ENCODE data around the gene ZNF724.
A peak's percentile ranks its signal among the peaks of the same experiment; 100 is the strongest.
"Not testable (repeated sequence)": the region's sequence is repeated elsewhere in the genome, so short reads cannot be mapped to it uniquely, and the experiment has no call there.

The ZNF724 gene

GRCh38 chr19:23249911-23250649, at the start of gene ZNF724:
ZNF724 (minus strand) TSS chr19:23250394; CDS start chr19:23250242, 152 bp downstream.
- H3K27ac ChIP-seq (ENCODE audit: low read depth, low read length), result peak within 1 kb of the TSS; percentile 92
- H3K27me3 ChIP-seq (ENCODE audit: low read length), result no peaks in the 10 kb centered on the region
- H3K9me2 ChIP-seq (replicated peaks; ENCODE audit: insufficient read depth, low read length), result no peaks in the 10 kb centered on the region
- peak within 1 kb of the TSS; percentile 99 for H3K4me2 ChIP-seq (ENCODE audit: low read depth, low read length, poor library complexity, severe bottlenecking)
- H3K9me3 ChIP-seq (ENCODE audit: insufficient read depth, low read length), result no peaks in the 10 kb centered on the region
- peaks cover 48% of the 10 kb centered on the region for H3K79me2 ChIP-seq (ENCODE audit: insufficient read depth, low read length)
- peak within 1 kb of the TSS; percentile 99 for H3K4me3 ChIP-seq (ENCODE audit: insufficient read depth, low read length, poor library complexity, severe bottlenecking)
- H3K9ac ChIP-seq (ENCODE audit: low read length), result peak within 1 kb of the TSS; percentile 85
- H3K36me3 ChIP-seq (ENCODE audit: low read length), result peaks cover 28% of the 10 kb centered on the region
- no peaks in the 10 kb centered on the region for H4K20me1 ChIP-seq (ENCODE audit: low read depth, low read length)
- peaks cover 17% of the 10 kb centered on the region; the same call in 1 of the 2 replicates for H3F3A ChIP-seq (ENCODE audit: insufficient read depth)
- peak within 1 kb of the TSS; percentile 37 for H2AFZ ChIP-seq (ENCODE audit: low read depth, low read length, severe bottlenecking)
- TF ChIP-seq CTCF (IDR thresholded peaks at IDR 0.05; ENCODE audit: insufficient read depth, low read length, poor library complexity, severe bottlenecking), result no peak
- no peak for TF ChIP-seq EZH2phosphoT487 (conservative IDR thresholded peaks at IDR 0.05; ENCODE audit: low read length)

GRCh38 chr19:23294141-23294540, 43.9 kb upstream of the ZNF724 start:
- H3K9me3 ChIP-seq (ENCODE audit: insufficient read depth, low read length), result no peaks in the 10 kb centered on the region; the same call in 1 of the 2 replicates
- no peak for TF ChIP-seq EZH2phosphoT487 (conservative IDR thresholded peaks at IDR 0.05; ENCODE audit: low read length)

GRCh38 chr19:23289966-23290365, 39.8 kb upstream of the ZNF724 start:
- not testable (repeated sequence) for H3K79me2 ChIP-seq (ENCODE audit: insufficient read depth, low read length); H3K27me3 ChIP-seq (ENCODE audit: low read length); H3K4me3 ChIP-seq (ENCODE audit: insufficient read depth, low read length, poor library complexity, severe bottlenecking); H3F3A ChIP-seq (ENCODE audit: insufficient read depth); H3K4me2 ChIP-seq (ENCODE audit: low read depth, low read length, poor library complexity, severe bottlenecking); H3K9me2 ChIP-seq (replicated peaks; ENCODE audit: insufficient read depth, low read length); H3K36me3 ChIP-seq (ENCODE audit: low read length); H3K9ac ChIP-seq (ENCODE audit: low read length); H3K27ac ChIP-seq (ENCODE audit: low read depth, low read length); H3K9me3 ChIP-seq (ENCODE audit: insufficient read depth, low read length); H2AFZ ChIP-seq (ENCODE audit: low read depth, low read length, severe bottlenecking); H4K20me1 ChIP-seq (ENCODE audit: low read depth, low read length)

More at GRCh38 chr19:23294141-23294540, 43.9 kb upstream of the ZNF724 start:
- H3K9me2 ChIP-seq (replicated peaks; ENCODE audit: insufficient read depth, low read length), result no peaks in the 10 kb centered on the region
- H3K4me3 ChIP-seq (ENCODE audit: insufficient read depth, low read length, poor library complexity, severe bottlenecking), result no peak overlapping the region
- no peak overlapping the region for H3K4me2 ChIP-seq (ENCODE audit: low read depth, low read length, poor library complexity, severe bottlenecking)
- no peak overlapping the region for H3K9ac ChIP-seq (ENCODE audit: low read length)
- H3K27ac ChIP-seq (ENCODE audit: low read depth, low read length), result no peak overlapping the region
- H2AFZ ChIP-seq (ENCODE audit: low read depth, low read length, severe bottlenecking), result no peak overlapping the region
- no peaks in the 10 kb centered on the region for H3K79me2 ChIP-seq (ENCODE audit: insufficient read depth, low read length)
- H4K20me1 ChIP-seq (ENCODE audit: low read depth, low read length), result no peaks in the 10 kb centered on the region
- no peaks in the 10 kb centered on the region; the same call in 1 of the 2 replicates for H3F3A ChIP-seq (ENCODE audit: insufficient read depth)
- H3K36me3 ChIP-seq (ENCODE audit: low read length), result no peaks in the 10 kb centered on the region
- no peaks in the 10 kb centered on the region for H3K27me3 ChIP-seq (ENCODE audit: low read length)

- Histone ChIP-seq H4K20me1 (ENCODE audit: low read depth, low read length) (no peaks in the 10 kb centered on the region), H3K79me2 (ENCODE audit: insufficient read depth, low read length) (no peaks in the 10 kb centered on the region), H3K9ac (ENCODE audit: low read length) (no peak overlapping the region), H3K27ac (ENCODE audit: low read depth, low read length) (no peak overlapping the region), H3K4me2 (ENCODE audit: low read depth, low read length, poor library complexity, severe bottlenecking) (no peak overlapping the region), H3K36me3 (ENCODE audit: low read length) (no peaks in the 10 kb centered on the region), H2AFZ (ENCODE audit: low read depth, low read length, severe bottlenecking) (peak overlapping the region; percentile 48), H3F3A (ENCODE audit: insufficient read depth) (peaks cover 4% of the 10 kb centered on the region; the same call in 1 of the 2 replicates), H3K9me3 (ENCODE audit: insufficient read depth, low read length) (peaks cover 9% of the 10 kb centered on the region; the same call in 1 of the 2 replicates), H3K27me3 (ENCODE audit: low read length) (no peaks in the 10 kb centered on the region), H3K4me3 (ENCODE audit: insufficient read depth, low read length, poor library complexity, severe bottlenecking) (no peak overlapping the region), H3K9me2 (replicated peaks; ENCODE audit: insufficient read depth, low read length) (no peaks in the 10 kb centered on the region)
- no peak for TF ChIP-seq CTCF (IDR thresholded peaks at IDR 0.05; ENCODE audit: insufficient read depth, low read length, poor library complexity, severe bottlenecking)
- no peak for TF ChIP-seq EZH2phosphoT487 (conservative IDR thresholded peaks at IDR 0.05; ENCODE audit: low read length)
These were observed 37.4 kb upstream of the ZNF724 start for GRCh38 chr19:23287620-23288019.
